ENCODE results near the gene NACC2. TPM values are rescaled to one million over a fixed set of nuclear protein-coding genes. Genes with fewer than 3 reads are reported as not detected.

Gene NACC2
- total and polyA plus RNA-seq, 2 donors (not counting 1 experiment from before 2014, with no cell fraction given), result 12.3 to 18.2 TPM

GRCh38 chr9:135971111-135971766 lies 123.8 kb downstream of the NACC2 start:
- H3K27me3 ChIP-seq (ENCODE audit: control insufficient read depth, insufficient read depth, low read length), result peaks cover 4% of the 10 kb centered on the region
- TF ChIP-seq EZH2 (IDR thresholded peaks at IDR 0.05; ENCODE audit: low read length, missing control alignments) (no peak), CTCF (conservative IDR thresholded peaks at IDR 0.05 in 1 of 2, IDR thresholded peaks at IDR 0.05 in 1 of 2; ENCODE audit: low read depth in 1 of 2, low read length in 2 of 2) (no peak)
- peaks cover 3% of the 10 kb centered on the region for H3K4me1 ChIP-seq (ENCODE audit: control insufficient read depth, extremely low read depth, insufficient read depth, low read length)

GRCh38 chr9:135970128-135970815 lies 124.8 kb downstream of the NACC2 start:
- Histone ChIP-seq H3K9ac (ENCODE audit: insufficient read depth, low read length) (no peak overlapping the region), H4K20me1 (ENCODE audit: control insufficient read depth, extremely low read depth, insufficient read depth, low read length) (no peaks in the 10 kb centered on the region), H3K4me3 (replicated peaks in 1 of 4; ENCODE audit: control extremely low read depth in 1 of 4, insufficient read depth in 1 of 4, low read depth in 3 of 4, low read length in 4 of 4) (no peak overlapping the region), H3K4me2 (ENCODE audit: extremely low read depth, insufficient read depth, low read length) (no peak overlapping the region), H3K79me2 (ENCODE audit: control insufficient read depth, insufficient read depth, low read length) (no peaks in the 10 kb centered on the region), H3K36me3 (ENCODE audit: control insufficient read depth, insufficient read depth, low read length) (no peaks in the 10 kb centered on the region), H3K27me3 (ENCODE audit: control insufficient read depth, insufficient read depth, low read length) (peaks cover 4% of the 10 kb centered on the region), H3K4me1 (ENCODE audit: control insufficient read depth, extremely low read depth, insufficient read depth, low read length) (peaks cover 3% of the 10 kb centered on the region), H2AFZ (ENCODE audit: low read length) (no peak overlapping the region), H3K27ac (ENCODE audit: insufficient read depth, low read length) (no peak overlapping the region), H3K9me3 (ENCODE audit: control insufficient read depth, insufficient read depth, low read depth, low read length) (no peaks in the 10 kb centered on the region)
- TF ChIP-seq EZH2 (IDR thresholded peaks at IDR 0.05; ENCODE audit: low read length, missing control alignments), result no peak
- no peak for TF ChIP-seq CTCF (conservative IDR thresholded peaks at IDR 0.05 in 1 of 2, IDR thresholded peaks at IDR 0.05 in 1 of 2; ENCODE audit: low read depth in 1 of 2, low read length in 2 of 2)
- no peak for DNase-seq (ENCODE audit: low read depth in 2 of 2)

More at GRCh38 chr9:135971111-135971766, 123.8 kb downstream of the NACC2 start:
- Histone ChIP-seq H3K9ac (ENCODE audit: insufficient read depth, low read length) (no peak overlapping the region), H3K36me3 (ENCODE audit: control insufficient read depth, insufficient read depth, low read length) (no peaks in the 10 kb centered on the region), H3K4me3 (replicated peaks in 1 of 4; ENCODE audit: control extremely low read depth in 1 of 4, insufficient read depth in 1 of 4, low read depth in 3 of 4, low read length in 4 of 4) (no peak overlapping the region), H3K79me2 (ENCODE audit: control insufficient read depth, insufficient read depth, low read length) (no peaks in the 10 kb centered on the region), H4K20me1 (ENCODE audit: control insufficient read depth, extremely low read depth, insufficient read depth, low read length) (no peaks in the 10 kb centered on the region), H3K4me2 (ENCODE audit: extremely low read depth, insufficient read depth, low read length) (no peak overlapping the region), H3K27ac (ENCODE audit: insufficient read depth, low read length) (no peak overlapping the region), H2AFZ (ENCODE audit: low read length) (no peak overlapping the region), H3K9me3 (ENCODE audit: control insufficient read depth, insufficient read depth, low read depth, low read length) (no peaks in the 10 kb centered on the region)
- peak in 1 of 2 donors; percentile 15 for DNase-seq (ENCODE audit: low read depth in 2 of 2)

GRCh38 chr9:135969064-135969683 lies 125.9 kb downstream of the NACC2 start:
- Histone ChIP-seq H3K4me2 (ENCODE audit: extremely low read depth, insufficient read depth, low read length) (no peak overlapping the region), H3K4me3 (replicated peaks in 1 of 4; ENCODE audit: control extremely low read depth in 1 of 4, insufficient read depth in 1 of 4, low read depth in 3 of 4, low read length in 4 of 4) (no peak overlapping the region), H3K36me3 (ENCODE audit: control insufficient read depth, insufficient read depth, low read length) (no peaks in the 10 kb centered on the region), H2AFZ (ENCODE audit: low read length) (no peak overlapping the region), H3K9me3 (ENCODE audit: control insufficient read depth, insufficient read depth, low read depth, low read length) (no peaks in the 10 kb centered on the region), H3K79me2 (ENCODE audit: control insufficient read depth, insufficient read depth, low read length) (no peaks in the 10 kb centered on the region), H3K27ac (ENCODE audit: insufficient read depth, low read length) (no peak overlapping the region), H4K20me1 (ENCODE audit: control insufficient read depth, extremely low read depth, insufficient read depth, low read length) (no peaks in the 10 kb centered on the region), H3K27me3 (ENCODE audit: control insufficient read depth, insufficient read depth, low read length) (peaks cover 3% of the 10 kb centered on the region), H3K4me1 (ENCODE audit: control insufficient read depth, extremely low read depth, insufficient read depth, low read length) (peaks cover 3% of the 10 kb centered on the region), H3K9ac (ENCODE audit: insufficient read depth, low read length) (no peak overlapping the region)
- DNase-seq (ENCODE audit: low read depth in 2 of 2), result peak; percentile 21 to 53
- TF ChIP-seq EZH2 (IDR thresholded peaks at IDR 0.05; ENCODE audit: low read length, missing control alignments) (no peak), CTCF (conservative IDR thresholded peaks at IDR 0.05 in 1 of 2, IDR thresholded peaks at IDR 0.05 in 1 of 2; ENCODE audit: low read depth in 1 of 2, low read length in 2 of 2) (no peak)

Data from fibroblast of lung (primary cell).